ENCODE measurements around the gene PROM2.

The PROM2 gene

GRCh38 chr2:95330794-95331338 is 56.6 kb downstream of the PROM2 start:
- H3K9me3 ChIP-seq: no peaks in the 10 kb centered on the region
- intact Hi-C loops (cut with DNase I; ENCODE audit: low total_unique reads): no loop called here
- no peaks in the 10 kb centered on the region for H3K36me3 ChIP-seq
- no peak for DNase-seq
- H3K4me3 ChIP-seq: no peak overlapping the region
- TF ChIP-seq, protein P1, sequence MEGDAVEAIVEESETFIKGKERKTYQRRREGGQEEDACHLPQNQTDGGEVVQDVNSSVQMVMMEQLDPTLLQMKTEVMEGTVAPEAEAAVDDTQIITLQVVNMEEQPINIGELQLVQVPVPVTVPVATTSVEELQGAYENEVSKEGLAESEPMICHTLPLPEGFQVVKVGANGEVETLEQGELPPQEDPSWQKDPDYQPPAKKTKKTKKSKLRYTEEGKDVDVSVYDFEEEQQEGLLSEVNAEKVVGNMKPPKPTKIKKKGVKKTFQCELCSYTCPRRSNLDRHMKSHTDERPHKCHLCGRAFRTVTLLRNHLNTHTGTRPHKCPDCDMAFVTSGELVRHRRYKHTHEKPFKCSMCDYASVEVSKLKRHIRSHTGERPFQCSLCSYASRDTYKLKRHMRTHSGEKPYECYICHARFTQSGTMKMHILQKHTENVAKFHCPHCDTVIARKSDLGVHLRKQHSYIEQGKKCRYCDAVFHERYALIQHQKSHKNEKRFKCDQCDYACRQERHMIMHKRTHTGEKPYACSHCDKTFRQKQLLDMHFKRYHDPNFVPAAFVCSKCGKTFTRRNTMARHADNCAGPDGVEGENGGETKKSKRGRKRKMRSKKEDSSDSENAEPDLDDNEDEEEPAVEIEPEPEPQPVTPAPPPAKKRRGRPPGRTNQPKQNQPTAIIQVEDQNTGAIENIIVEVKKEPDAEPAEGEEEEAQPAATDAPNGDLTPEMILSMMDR (IDR thresholded peaks at IDR 0.05): no peak
- no peak overlapping the region for H3K27ac ChIP-seq
- H3K4me1 ChIP-seq: no peaks in the 10 kb centered on the region
- H3K27me3 ChIP-seq: no peaks in the 10 kb centered on the region

- TF ChIP-seq, protein P1 (IDR thresholded peaks at IDR 0.05): no peak
- no peak for DNase-seq
- H3K27ac ChIP-seq: no peak overlapping the region
Observed at GRCh38 chr2:95331606-95332005, 57.4 kb downstream of the PROM2 start.

DNA sequence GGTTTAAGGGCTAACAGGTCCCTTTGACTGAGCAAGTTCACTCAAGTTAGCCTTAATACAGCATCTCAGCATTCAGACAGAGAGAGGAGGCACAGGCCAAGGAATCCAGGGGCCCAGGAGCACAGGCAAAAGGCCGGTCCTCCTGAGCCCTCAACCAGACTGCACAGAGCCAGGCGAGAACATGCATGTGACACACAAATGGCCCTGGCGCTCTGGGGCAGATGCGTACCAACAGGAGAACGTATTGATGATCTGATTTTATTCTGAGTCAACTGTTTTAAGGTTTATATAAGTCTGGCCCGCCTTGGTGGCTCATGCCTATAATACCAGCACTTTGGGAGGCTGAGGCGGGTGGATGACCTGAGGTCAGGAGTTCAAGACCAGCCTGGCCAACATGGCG is 57.8 kb downstream of the PROM2 start:
- Histone ChIP-seq H3K9me3 (peaks cover 0 to 2% (median 0%) of the 10 kb centered on the region in 3 donors), H3K4me1 (no peaks in the 10 kb centered on the region), H3K36me3 (no peaks in the 10 kb centered on the region), H3K27ac (no peak overlapping the region), H3K4me3 (no peak overlapping the region), H3K27me3 (no peaks in the 10 kb centered on the region)
- intact Hi-C loops (cut with DNase I; ENCODE audit: low total_unique reads): no loop called here
- no peak for DNase-seq
- TF ChIP-seq, protein P1 (IDR thresholded peaks at IDR 0.05): no peak

More at GRCh38 chr2:95331606-95332005, 57.4 kb downstream of the PROM2 start:
- Histone ChIP-seq H3K9me3 (no peaks in the 10 kb centered on the region), H3K27me3 (no peaks in the 10 kb centered on the region), H3K4me3 (no peak overlapping the region), H3K36me3 (no peaks in the 10 kb centered on the region), H3K4me1 (no peaks in the 10 kb centered on the region)
- intact Hi-C loops (cut with DNase I; ENCODE audit: low total_unique reads): no loop called here

DNA sequence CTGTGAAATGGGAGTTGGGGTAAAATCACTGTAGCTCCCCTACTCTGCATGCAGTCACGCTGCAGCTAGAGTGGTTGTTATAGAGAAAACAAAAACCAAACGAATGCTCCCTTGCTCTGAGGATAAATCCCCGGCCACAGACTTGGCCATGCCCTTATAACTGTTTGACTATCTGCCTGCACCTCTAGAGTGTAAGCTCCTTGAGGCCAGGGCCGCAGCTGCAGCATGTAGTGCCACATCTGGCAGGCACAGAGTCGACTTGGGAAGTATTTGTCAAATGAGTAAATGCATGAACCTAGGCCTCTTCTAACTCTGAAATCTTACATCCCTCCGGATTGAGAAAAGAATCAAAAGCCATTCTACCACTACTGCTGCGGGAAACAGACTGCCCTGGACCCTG is 58.8 kb downstream of the PROM2 start:
- H3K4me1 ChIP-seq: no peaks in the 10 kb centered on the region
- H3K9me3 ChIP-seq: peaks cover 0 to 2% (median 0%) of the 10 kb centered on the region in 3 donors
- H3K27ac ChIP-seq: no peak overlapping the region
- H3K4me3 ChIP-seq: no peak overlapping the region
- DNase-seq: no peak
- TF ChIP-seq, protein P1 (IDR thresholded peaks at IDR 0.05): no peak
- peaks cover 0 to 2% of the 10 kb centered on the region in 2 donors for H3K27me3 ChIP-seq
- intact Hi-C loops (cut with DNase I; ENCODE audit: low total_unique reads): no loop called here
- H3K36me3 ChIP-seq: no peaks in the 10 kb centered on the region

GRCh38 chr2:95333888-95334338 is 59.7 kb downstream of the PROM2 start:
- intact Hi-C loops (cut with DNase I; ENCODE audit: low total_unique reads): no loop called here
- Histone ChIP-seq H3K4me3 (no peak overlapping the region), H3K36me3 (no peaks in the 10 kb centered on the region), H3K9me3 (peaks cover 0 to 2% (median 0%) of the 10 kb centered on the region in 3 donors), H3K27ac (no peak overlapping the region), H3K27me3 (peaks cover 0 to 2% of the 10 kb centered on the region in 2 donors), H3K4me1 (no peaks in the 10 kb centered on the region)
- TF ChIP-seq, protein P1 (IDR thresholded peaks at IDR 0.05): no peak
- no peak for DNase-seq
